Activated CD4-positive, CD25-positive, alpha-beta regulatory T cell treated with anti-CD3 and anti-CD28 coated beads, Interleukin-2, amount 50 U/mL, for 16 hours (primary cell): Measurements from ENCODE around the gene INPP4B.

Experiments used
- DNase-seq: peaks from one replicate; pipeline ENCODE4 v3.0.0-alpha.2; 2020; ENCODE audit warnings: low read depth, low spot score

INPP4B gene

DNA sequence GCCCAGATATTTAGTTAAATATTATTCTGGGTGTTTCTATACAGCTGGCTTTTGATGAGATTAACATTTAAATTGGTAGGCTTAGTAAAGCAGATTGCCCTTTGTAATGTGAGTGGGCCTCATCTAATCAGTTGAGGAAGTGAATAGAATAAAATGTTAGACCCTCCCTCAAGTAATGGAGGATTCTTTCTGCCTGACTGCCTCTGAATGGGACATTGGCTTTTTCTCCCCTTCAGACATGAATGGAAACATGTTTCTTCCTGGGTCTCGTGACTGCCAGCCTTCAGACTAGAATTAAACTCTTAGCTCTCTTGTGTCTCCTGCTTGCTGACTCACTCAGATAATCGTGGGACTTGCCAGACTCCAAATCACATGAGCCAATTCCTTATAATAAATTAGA, 266.7 kb downstream of the INPP4B start:
- DNase-seq: no peak

DNA sequence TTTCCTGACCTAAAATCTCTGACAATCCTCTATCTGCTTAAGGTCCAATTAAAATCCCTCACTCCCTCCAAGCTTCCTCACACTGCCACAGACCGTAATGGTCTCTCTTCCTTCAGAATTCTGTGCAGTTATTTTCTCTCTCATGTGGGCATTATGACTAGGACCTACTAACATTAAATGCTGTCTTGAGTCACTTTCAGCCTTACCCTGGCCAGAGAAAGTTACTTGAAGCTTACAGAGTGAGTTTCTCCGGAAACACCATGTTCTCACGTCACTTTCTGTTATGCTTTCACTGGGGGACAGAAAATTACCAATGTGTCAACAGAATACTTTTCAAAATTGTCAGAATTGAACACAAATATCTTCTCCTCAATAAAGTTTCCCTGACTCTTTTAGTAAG, 271.8 kb downstream of the INPP4B start:
- no peak for DNase-seq

GRCh38 chr4:142572071-142572470, 274.0 kb downstream of the INPP4B start:
- no peak for DNase-seq

GRCh38 chr4:142567620-142568451, 278.3 kb downstream of the INPP4B start:
- DNase-seq: no peak

DNA sequence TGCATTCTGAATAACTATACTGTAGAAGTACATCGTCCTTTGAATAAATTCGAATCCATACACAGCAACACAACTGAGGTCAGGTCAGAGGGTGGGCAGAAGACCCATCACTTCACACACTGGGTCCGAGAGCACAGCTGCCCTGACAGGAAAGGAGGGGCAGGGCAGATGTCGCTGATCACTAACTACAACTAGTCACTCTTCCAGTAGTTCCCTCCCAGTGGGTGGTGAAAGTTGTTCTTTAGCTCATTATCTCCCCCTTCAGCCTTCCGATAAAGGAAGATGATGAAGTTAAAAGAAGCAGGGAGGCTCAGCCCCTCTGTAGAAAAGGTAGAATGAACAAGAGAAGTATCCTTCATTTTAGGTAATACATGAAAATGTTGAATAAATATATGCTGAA, 278.9 kb downstream of the INPP4B start:
- peak; percentile 28 for DNase-seq

- no peak for DNase-seq
Measured at GRCh38 chr4:142566777-142567176, 279.3 kb downstream of the INPP4B start.

DNA sequence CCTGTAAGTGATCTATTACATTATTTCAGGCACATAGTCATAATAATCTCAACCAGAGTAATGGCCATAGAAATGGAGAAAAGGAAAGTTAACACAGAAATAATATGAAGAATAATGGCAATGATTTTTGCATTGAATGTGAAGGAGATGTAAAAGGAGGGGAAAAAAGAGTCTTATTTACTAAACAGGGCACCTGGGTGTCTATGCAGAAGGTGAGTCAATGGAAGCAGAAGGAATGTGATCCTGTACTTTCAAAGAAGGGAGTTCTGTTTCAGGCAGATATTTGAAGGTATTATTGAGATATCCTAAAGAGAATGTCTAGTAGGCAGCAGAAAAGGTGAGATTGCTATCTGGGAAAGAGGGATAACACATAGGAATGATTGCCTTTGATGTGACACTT, 279.9 kb downstream of the INPP4B start:
- no peak for DNase-seq

DNA sequence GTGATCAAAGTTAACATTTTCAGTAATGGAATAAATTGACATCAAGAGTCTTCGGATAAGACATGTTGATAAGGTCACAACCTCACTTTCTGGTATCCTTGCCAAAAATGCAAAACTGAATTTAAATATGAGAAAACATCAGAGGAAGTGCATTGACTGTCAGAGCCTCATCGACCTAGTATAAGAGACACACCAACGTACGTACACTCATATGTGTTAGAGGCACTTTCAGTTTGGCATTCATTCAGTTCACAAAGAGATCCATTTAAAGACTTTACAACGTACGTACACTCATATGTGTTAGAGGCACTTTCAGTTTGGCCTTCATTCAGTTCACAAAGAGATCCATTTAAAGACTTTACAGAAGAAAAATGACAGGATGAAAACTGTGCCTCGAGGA, 280.3 kb downstream of the INPP4B start:
- no peak for DNase-seq

DNA sequence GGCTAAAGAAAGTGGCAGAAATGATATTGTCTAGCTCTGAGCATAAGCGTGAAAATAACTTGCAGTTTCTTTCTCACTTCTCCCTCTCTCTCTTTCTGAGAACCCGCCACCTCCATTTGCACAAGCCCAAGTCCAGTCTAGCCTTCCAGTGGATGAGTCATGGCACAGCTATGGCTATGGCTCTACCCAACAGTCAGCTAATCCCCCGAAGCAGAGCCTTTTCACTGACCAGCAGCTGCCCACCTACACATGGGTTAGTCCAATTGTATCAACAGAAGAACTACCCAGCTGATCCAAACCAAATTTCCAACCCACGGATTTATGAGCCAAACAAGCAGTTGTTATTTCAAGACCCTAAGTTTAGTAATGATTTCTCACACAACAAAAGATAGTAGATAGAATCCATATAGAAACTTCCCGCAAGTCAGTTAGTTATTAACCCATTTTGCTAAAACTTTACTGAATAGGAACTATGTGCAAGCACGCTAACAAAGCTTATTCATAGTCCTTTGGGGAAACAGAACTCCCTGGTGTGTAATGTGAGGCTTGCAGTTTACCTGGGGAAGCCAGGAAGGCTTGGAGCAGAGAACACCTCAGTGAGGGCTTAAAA, 282.3 kb downstream of the INPP4B start:
- no peak for DNase-seq

DNA sequence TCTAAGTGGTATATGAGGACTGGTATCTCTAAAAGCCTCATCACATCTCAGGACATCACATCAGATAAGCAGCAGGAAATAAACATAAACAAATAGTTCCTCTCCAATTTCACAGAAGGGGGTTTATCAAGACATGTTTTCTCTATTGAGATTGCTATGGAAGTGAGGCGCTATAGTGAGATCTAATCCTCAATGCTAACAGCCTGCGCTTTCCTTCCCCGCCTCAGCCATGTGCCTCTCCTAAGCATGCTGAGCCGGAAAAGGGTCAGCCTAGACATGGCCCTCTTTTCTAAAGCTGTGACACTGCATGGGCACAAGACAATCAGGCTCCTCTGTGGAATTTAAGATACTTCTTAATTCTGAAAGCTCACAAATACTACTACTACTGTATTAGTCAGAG, 286.1 kb downstream of the INPP4B start:
- DNase-seq: no peak

DNA sequence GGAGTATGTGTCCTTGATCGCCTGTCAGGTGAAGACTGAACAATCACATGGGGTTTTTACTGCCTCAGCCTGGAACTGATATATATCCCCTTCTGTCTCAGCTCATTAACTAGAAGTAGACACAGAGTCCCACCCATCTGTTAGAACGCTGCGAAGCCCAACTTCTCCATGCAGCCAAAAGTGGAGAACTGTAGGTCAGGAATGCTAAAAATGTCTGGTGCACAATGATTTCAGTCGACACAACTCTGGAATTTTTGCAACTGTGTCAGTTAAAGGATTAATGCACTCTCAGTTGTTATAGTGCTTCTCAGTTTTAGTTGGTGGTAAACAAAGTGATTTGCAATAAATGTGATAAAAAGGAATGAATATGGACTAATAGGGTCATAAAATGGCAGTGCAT, 287.2 kb downstream of the INPP4B start:
- DNase-seq: no peak

DNA sequence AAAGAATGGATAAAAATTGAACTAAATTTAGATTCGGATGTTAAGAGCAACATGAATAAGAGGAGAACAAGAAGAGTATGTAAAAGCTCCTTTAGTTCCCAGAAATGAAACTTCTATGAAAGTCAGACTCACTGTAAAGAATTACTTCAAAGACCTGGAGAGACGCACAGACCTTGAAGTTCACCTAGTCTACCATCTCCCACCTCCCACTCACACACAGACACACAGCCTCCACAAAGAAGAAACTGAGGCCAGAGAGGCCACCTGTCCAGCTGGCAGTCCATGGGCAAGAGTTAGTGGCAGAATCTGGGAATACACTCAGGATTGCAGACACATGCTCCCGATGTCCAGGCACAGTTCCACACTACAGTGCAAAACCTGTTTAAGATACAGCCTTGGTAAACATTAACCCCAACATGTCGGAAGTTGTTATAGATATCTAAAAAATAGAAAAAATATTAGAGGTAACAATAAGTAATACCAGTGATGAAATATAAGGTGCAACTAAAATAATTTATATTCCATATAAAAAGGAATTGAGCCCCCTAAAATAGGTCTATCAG, 288.8 kb downstream of the INPP4B start:
- no peak for DNase-seq

GRCh38 chr4:142556570-142557238, 289.4 kb downstream of the INPP4B start:
- no peak for DNase-seq

DNA sequence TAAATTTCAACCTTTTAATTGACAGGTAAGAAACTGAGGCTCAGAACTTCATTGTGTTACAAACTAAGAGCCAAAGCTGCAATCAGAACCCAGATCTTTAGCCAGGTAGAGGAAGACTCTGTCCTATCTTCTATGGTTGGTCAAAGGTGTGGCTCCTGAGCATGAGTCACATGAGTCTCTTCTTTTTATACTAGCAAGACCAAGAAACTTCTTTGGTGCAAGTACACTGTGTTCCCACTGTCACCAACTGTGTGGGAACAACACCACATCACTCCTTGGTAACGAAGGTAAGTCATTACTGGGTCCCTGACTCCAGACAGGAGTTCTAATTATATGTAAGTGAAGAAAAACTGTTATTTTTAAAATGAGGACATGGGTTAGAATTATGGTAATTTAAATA, 290.1 kb downstream of the INPP4B start:
- no peak for DNase-seq

DNA sequence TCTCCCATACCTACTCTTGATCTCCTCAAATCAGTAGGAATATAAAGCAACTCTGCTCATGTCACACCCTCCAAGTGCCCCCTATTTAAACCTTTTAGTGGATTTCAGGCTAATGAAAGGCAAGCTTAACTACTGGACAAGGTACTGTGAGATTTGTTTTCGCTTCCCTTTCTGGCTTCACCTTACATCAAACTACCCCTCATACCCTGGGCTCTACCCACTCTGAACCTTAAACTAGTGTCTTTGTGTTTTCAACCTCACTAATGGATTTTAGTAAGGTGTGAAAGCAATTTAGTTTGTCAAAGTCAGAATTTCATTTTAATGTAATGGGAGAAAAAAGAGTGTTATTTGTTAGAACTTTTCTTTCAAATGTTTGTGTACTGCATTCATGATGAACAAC, 291.7 kb downstream of the INPP4B start:
- DNase-seq: no peak

GRCh38 chr4:142551517-142552305, 294.4 kb downstream of the INPP4B start:
- no peak for DNase-seq

DNA sequence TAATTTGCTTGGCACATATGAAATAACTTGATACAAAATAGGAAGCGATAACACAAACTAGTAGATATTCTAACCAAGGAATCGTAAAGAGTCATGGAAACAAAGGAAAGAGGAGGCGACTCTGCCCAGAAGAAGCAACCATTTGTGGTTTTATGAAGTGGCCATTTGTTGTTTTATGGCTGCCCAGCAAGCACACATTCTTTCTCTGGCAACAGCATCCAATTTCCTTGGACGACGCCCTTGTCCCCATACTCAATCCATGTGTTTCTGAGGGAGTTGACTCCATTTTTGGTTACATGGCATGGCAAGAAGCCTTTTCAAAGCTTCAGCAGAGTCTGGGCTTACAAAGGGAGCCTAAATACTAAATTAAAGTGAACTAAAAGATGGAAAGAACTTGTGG, 295.1 kb downstream of the INPP4B start:
- no peak for DNase-seq

DNA sequence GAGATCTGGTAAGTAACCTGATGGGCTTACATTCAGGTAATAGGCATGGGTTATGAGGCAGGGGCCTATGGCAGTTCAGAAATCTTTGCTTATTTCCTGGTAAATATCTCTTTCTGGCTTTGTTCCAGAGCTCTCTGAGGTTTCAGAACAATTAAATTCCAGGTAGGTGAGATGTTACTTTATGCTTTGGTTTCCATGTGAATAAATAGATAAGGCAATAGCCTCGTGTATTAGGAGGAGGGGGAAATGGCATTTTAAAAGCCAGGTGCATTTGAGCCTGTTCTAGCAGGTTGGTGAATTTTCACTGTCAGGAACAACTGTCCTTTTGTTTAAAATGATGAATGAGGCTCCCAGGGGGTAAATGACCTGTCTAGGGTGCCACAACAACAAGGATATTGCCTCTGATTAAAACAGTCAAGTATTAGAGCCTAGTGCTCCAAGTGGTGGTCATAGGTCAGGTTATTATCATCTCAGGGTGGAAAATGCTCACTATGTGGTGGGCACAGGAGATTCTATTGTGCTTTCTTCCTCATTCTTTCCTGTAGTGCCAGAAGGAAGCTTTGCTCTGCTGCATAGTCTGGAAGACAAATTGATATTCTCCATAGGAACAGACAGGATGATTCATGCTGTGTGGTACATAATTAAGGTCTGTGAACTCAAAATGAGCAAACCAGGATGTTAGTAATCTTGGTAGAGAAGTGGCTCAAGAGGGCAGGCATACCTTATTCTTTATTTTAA, 296.2 kb downstream of the INPP4B start:
- DNase-seq: no peak

DNA sequence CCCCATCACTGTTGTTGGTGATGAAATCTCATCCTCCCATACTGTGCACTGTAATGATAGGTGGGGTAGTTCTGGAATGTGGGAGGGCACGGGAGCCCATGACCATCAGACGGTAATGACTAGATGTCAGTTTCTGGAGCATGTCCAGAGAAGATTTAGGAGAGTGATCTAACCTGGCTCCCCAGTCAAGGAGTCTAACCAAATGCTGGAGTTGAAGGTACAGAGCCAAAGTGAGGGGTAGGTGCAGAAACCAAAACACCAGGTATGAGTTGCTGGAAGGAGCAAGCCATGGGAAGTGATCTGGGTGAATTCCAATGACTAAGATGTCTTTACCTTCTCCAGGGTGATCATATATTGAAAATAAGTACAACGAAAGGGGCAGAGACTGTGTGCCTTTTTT, 296.9 kb downstream of the INPP4B start:
- no peak for DNase-seq

DNA sequence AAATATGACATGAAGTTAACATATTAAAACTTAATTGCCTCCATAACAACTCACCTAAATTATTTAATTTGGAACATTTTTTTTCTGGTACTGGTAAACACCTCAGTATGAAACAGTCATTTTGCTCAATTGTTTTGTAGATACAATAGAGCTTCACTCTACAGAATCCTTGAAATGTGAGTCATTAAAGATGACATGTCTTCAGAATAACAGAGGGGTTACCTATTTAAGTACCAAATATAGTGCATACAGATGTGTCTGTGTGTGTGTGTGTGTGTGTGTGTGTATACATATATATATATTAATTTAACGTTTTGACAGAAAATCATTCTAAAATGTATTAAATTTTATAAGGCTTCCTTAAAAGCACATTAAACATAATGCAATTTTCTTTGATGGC, 297.6 kb downstream of the INPP4B start:
- DNase-seq: no peak

DNA sequence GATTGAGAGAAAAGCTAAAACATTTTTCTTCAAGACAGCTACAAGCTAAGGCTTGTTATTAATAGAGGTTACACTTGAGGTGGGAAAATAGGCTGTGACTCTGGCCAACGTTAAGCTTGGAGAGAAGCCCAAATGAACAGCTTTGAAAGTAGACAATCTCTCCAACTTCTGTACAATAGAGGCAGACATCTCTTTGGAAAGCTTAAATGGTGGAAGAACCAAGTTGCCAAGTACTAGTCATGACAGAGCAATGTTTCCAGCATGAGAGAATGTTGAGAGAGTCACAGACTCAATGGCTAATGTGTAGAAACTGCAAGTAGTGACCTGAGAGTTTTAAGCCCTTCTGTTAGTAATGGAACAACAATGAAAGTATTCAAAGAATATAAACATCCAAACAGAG, 298.1 kb downstream of the INPP4B start:
- no peak for DNase-seq
